ENCODE results near the gene ZNF778. TPM values are rescaled to one million over a fixed set of nuclear protein-coding genes. Genes with fewer than 3 reads are reported as not detected.

The ZNF778 gene
- total RNA-seq, 4 donors from 2014 or later, result 7.5 to 23.3 (median 11.9) TPM

DNA sequence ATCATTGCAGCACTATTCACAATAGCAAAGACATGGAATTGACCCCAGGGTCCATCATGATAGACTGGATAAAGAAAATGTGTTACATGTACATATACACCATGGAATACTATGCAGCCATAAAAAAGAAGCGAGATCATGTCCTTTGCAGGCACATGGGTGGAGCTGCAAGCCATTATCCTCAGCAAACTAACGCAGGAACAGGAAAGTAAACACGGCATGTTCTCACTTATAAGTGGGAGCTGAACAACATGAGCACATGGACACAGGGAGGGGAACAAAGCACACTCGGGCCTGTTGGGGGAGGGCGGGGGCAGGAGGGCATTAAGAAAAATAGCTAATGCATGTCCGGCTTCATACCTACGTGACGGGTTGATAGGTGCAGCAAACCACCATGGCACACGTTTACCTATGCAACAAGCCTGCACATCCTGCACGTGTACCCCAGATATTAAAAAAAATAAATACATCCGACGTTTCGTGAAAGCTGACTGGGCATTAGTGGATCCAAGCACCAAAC, 28.9 kb downstream of the ZNF778 start:
- TF ChIP-seq, protein P1, sequence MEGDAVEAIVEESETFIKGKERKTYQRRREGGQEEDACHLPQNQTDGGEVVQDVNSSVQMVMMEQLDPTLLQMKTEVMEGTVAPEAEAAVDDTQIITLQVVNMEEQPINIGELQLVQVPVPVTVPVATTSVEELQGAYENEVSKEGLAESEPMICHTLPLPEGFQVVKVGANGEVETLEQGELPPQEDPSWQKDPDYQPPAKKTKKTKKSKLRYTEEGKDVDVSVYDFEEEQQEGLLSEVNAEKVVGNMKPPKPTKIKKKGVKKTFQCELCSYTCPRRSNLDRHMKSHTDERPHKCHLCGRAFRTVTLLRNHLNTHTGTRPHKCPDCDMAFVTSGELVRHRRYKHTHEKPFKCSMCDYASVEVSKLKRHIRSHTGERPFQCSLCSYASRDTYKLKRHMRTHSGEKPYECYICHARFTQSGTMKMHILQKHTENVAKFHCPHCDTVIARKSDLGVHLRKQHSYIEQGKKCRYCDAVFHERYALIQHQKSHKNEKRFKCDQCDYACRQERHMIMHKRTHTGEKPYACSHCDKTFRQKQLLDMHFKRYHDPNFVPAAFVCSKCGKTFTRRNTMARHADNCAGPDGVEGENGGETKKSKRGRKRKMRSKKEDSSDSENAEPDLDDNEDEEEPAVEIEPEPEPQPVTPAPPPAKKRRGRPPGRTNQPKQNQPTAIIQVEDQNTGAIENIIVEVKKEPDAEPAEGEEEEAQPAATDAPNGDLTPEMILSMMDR (IDR thresholded peaks at IDR 0.05; ENCODE audit: low read depth), result no peak

DNA sequence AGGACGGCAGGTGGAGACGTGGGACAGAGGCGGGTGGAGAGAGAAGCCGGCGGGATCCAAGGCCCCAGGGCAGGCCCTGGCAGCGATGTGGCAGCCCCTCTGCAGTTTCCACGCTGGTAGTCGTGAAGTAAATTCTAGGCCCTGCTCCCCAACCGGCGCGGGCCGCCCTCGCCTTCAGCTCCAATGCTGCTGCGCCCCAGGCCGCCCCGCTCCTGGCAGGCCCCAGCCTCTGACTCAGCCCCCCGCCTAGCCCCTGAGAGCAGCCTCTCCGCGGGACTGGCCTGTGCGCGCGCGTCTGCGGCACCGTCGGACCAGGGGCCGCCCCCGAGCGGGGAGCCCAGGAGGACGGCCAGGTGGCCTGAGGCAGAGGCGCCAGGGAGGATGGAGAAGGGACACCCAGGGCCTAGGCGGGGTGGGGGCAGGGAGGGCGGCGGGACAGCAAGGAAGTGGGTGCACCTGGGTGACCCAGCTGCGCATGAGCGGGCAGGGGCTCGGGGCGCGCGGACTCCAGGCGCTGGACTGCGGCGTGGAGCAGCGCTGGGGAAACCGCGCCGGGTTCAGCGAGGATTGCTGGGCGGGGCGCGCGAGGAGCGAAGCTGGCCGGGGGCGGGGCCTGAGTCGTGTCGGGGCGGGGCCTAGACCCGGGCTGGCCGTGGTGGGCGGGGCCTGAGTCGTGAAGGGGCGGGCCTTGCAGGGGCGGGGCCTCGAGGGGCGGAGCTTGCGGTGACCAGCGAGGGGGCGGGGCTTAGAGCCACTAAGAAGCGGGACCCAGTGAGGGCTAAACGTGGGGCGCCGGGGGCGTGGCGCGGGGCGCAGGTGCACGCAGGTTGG, 29.6 kb downstream of the ZNF778 start:
- TF ChIP-seq, protein P1 (IDR thresholded peaks at IDR 0.05; ENCODE audit: low read depth), result no peak

DNA sequence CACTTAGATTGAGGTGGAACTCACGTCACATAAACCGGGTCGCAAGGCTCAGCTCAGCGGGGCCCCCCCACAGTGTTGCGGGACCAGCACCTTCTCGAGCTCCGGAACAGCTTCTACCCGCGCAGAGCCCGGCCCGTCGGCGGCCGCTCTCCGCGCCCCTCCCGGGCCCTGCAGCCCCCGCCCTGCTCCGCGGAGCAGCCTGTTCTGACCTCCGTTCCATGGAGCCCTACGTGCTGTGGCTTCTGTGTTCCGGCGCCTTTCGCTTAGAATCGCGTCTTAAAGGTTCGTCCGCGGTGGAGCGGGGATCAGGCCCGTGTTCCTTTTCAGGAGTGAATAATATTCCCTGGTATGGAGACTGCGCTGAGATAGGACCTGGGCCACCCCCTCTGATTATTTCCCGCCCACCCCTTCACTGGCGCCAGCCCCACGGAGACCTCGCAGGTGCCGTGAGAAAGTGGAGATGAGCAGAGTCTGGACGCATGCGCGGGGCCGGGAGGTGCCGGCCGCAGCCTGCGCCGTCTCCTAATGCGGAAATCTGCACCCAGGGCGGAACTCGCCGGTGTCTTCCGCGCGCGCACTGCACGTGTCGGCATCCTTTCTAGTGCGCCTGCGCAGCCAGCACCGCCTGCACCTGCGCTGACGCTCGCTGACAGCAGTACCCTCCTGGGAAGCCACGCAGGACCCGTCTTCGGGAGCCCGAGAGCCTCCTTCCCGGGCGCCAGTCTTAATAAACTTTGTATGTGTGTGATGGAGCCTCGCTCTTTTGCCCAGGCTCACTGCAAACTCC, 30.9 kb downstream of the ZNF778 start:
- TF ChIP-seq, protein P1 (IDR thresholded peaks at IDR 0.05; ENCODE audit: low read depth), result no peak

DNA sequence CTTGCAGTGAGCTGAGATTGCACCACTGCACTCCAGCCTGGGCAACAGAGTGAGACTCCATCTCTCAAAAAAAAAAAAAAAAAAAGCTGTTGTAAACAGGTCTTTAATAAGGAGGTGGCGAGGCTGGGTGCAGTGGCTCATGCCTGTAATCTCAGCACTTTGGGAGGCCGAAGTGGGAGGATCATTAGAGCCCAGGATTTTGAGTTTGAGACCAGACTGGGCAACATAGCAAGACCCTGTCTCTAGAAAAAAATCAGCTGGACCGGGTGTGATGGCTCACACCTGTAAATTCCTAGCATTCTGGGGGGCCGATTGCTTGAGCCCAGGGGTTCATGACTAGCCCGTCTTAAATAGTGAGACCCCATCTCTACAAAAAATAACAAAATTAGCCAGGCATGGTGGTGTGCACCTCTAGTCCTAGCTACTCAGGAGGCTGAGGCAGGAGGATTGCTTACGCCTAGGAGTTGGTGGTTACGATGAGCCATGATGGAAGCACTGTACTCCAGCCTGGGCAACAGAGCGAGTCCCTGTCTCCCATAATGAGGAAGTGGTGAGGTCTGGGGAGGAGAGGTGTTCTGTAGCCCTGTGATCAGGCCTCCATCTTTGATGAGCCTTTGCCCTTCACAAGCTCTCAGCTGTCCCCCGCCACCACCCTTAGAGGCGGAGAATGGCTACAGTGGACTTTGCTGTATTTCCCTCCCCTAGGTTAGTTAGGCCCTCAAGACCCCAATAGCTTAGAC, 36.2 kb downstream of the ZNF778 start:
- TF ChIP-seq, protein P1 (IDR thresholded peaks at IDR 0.05; ENCODE audit: low read depth), result no peak

DNA sequence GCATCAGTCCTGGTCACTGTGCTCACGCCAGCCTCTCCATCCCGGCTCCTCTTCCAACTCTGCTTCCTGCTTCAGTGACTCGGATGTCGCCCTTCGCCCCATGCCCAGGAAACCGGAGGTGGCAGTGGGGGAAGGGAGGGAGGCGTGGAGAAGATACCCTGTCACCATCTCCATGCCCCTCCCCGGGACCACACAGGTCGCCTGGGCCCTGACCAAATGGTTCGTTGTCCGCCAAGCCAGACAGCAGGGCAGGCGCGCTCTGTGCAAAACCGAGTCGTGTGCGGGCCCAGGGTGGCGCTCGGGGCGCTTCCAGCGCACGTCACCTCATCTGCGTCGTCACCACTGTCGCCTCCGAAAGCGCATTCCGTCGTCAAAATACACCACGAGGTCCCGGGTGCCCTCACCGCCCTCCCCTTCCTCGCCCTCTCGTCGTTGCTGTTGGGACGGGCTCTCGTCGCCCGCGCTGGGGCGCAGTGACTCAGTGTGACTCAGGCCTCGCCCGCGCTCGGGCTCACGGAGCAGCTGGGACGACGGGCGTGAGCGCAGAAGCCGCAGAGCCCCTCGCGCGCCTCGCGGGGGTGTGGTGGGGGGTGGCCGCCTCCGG, 39.2 kb downstream of the ZNF778 start:
- TF ChIP-seq, protein P1 (IDR thresholded peaks at IDR 0.05; ENCODE audit: low read depth), result no peak

DNA sequence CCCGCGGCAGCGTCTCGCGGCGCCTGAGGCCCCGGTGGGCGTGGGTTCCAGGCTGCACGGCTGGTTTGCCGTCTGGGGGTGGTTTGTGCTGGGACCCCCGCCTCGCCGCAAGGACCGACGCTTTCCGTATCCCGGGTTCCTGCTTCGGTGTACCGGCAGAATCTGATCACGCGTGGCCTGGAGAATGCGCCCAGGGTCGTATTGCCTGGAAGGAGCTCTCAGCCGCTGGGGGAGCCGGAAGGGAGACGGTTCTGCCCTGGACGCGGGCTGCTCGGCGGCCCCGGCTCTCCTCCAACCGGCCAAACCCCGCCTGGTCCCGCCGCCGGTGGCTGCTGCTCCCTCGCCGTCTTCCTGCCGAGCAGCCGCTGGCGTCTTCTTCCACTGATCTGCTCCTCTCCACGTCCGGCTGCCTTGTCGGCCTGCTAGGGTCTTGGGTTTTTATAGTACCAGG, 39.8 kb downstream of the ZNF778 start:
- TF ChIP-seq, protein P1 (IDR thresholded peaks at IDR 0.05; ENCODE audit: low read depth), result no peak
